HEK293T (cell line): ENCODE data around the gene CORO2A.

Experiments used
- BHLHE40 ChIP-seq: fragments of 450-650 bp; IDR thresholded peaks from 2 replicates; pipeline ENCODE4 v1.6.1; 2016; ENCODE audit warnings: mild to moderate bottlenecking, moderate library complexity, borderline replicate concordance
- LEF1 ChIP-seq: fragments of 450-650 bp; IDR thresholded peaks from 2 replicates; pipeline ENCODE4 v1.6.1; 2017; ENCODE audit warnings: mild to moderate bottlenecking, borderline replicate concordance
- SUZ12 ChIP-seq: fragments of 450-650 bp; IDR thresholded peaks from 2 replicates; pipeline ENCODE4 v1.6.1; 2016; ENCODE audit warnings: mild to moderate bottlenecking

DNA sequence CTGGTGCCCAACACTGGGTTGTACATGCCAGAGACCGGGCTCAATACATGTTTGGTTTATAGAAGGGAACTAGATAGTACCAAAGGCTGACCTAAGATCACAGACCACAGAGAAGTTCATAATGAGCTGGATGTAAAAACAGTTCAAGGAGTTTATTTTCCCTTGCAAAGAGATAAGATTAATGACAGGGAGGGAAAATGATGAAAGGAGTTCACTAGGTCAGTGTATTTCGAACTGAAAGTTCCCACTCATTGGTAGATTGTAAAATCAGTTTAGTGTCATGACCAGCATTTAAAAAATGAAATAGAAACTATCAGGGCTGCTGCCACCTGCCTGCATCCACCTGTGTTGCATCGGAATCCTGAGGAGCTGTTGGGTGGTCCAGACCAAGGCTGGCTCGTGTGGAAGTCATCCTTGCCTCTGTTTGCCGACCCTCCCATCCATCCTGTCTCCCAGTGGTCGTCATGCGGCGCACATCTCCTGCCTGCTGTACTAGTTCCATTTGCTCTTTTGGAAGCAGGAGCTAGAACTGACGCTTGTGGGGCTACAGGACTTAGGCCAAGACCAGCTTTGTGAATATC lies 41.9 kb upstream of the CORO2A start:
- TF ChIP-seq BHLHE40 (no peak), SUZ12 (no peak), LEF1 (no peak)
